Lung (tissue), 12 donors: ENCODE data around the gene THAP8. TPM values are rescaled to one million over a fixed set of nuclear protein-coding genes. Genes with fewer than 3 reads are reported as not detected.

Source experiments
- ATAC-seq: fragments of 200-7000 bp; cut with Tn5 transposase; one replicate; pipeline ENCODE4 v1.9.1; 2020; ENCODE audit warnings: moderate number of reproducible peaks; ENCODE audit not compliant: insufficient read depth, low FRiP score
- DNase-seq, 3 donors: peaks; one replicate each; pipeline ENCODE4 v3.0.0-alpha.2; 2013 to 2017
- H3K27ac ChIP-seq, 2 donors: one replicate each; pipeline ENCODE4 v1.5.1; 2013; ENCODE audit warnings: mild to moderate bottlenecking in 2 of 2, moderate library complexity in 2 of 2, control low read depth in 1 of 2, inconsistent platforms in 1 of 2, low read depth in 1 of 2, low read length in 1 of 2
- H3K27me3 ChIP-seq, 3 donors: one replicate each; pipeline ENCODE4 v1.5.1; 2013; ENCODE audit warnings: low read length in 2 of 3; ENCODE audit not compliant: control insufficient read depth in 3 of 3, insufficient read depth in 3 of 3
- H3K36me3 ChIP-seq, 4 donors: one replicate each; pipeline ENCODE4 v1.5.1; 2013; ENCODE audit warnings: low read length in 4 of 4, mild to moderate bottlenecking in 1 of 4, moderate library complexity in 1 of 4; ENCODE audit not compliant: control insufficient read depth in 4 of 4, insufficient read depth in 4 of 4
- H3K4me1 ChIP-seq, 5 donors: one replicate each; pipeline ENCODE4 v1.5.1; 2013; ENCODE audit warnings: low read length in 5 of 5, mild to moderate bottlenecking in 2 of 5, moderate library complexity in 1 of 5; ENCODE audit not compliant: control insufficient read depth in 5 of 5, insufficient read depth in 5 of 5
- H3K4me3 ChIP-seq: one replicate; pipeline ENCODE4 v1.5.1; 2013; ENCODE audit warnings: mild to moderate bottlenecking, control low read depth, moderate library complexity
- H3K9ac ChIP-seq, 2 donors: one replicate each; pipeline ENCODE4 v1.5.1; 2013; ENCODE audit warnings: low read length in 2 of 2, control low read depth in 1 of 2; ENCODE audit not compliant: insufficient read depth in 1 of 2
- H3K9me3 ChIP-seq, 4 donors: one replicate each; pipeline ENCODE4 v1.5.1; 2013; ENCODE audit warnings: low read length in 3 of 4, mild to moderate bottlenecking in 1 of 4, moderate library complexity in 1 of 4; ENCODE audit not compliant: control insufficient read depth in 4 of 4, insufficient read depth in 3 of 4
- WGBS, 2 donors: extraction: QIAGEN DNeasy Blood & Tissue Kit; methylation state at CpG; one replicate each; pipeline ENCODE4 v1.1.7; 2013; 5-methylcytosine and 5-hydroxymethylcytosine counted together
- polyA plus RNA-seq, 2 donors: library from polyadenylated mRNA; stranded (reverse); fragments of 200-250 nt; gene quantifications; one replicate each; pipeline ENCODE4 v1.2.1, GENCODE V29; 2013
- total RNA-seq, 2 donors: library from RNA; depleted of rRNA in 1 of 2; stranded (reverse); fragments of >200 nt in 1 of 2; gene quantifications; one replicate each; pipeline ENCODE4 v1.2.1, GENCODE V29; 2014 to 2021
- TF ChIP-seq, protein P1 (sequence below): IDR thresholded peaks from 2 replicates; pipeline ENCODE4 v1.5.1; 2012; ENCODE audit warnings: mild to moderate bottlenecking; ENCODE audit errors: control extremely low read depth, extremely low read depth
- donor health status: control.
- donor health status: control.
- donor health status: Bipolar disorder and iron deficiency.
- donor health status: healthy.
- donor health status: DM: yes; HTN: yes; CAD: no.

Gene THAP8
- total and polyA plus RNA-seq, 4 donors, result 4.1 to 6.4 (median 5.5) TPM

DNA sequence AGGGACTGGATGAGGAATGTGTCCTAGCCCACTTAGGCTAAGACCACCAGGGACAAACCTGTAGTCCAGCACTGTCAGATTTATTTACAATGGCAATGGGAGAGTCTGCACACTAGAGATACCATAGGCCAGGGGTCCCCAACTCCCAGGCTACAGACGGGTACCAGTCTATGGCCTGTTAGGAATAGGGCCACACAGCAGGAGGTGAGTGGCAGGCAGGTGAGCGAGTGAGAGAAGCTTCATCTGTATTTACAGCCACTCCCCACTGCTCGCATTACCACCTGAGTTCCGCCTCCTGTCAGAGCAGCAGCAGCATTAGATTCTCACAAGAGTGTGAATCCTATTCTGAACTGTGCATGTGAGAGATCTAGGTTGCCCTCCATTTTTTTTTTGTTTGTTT, 2.4 kb downstream of the THAP8 start:
- no peaks in the 10 kb centered on the region for H3K36me3 ChIP-seq
- ATAC-seq (no peak), DNase-seq (no peak)
- H3K9me3 ChIP-seq, result no peaks in the 10 kb centered on the region
- TF ChIP-seq, protein P1, sequence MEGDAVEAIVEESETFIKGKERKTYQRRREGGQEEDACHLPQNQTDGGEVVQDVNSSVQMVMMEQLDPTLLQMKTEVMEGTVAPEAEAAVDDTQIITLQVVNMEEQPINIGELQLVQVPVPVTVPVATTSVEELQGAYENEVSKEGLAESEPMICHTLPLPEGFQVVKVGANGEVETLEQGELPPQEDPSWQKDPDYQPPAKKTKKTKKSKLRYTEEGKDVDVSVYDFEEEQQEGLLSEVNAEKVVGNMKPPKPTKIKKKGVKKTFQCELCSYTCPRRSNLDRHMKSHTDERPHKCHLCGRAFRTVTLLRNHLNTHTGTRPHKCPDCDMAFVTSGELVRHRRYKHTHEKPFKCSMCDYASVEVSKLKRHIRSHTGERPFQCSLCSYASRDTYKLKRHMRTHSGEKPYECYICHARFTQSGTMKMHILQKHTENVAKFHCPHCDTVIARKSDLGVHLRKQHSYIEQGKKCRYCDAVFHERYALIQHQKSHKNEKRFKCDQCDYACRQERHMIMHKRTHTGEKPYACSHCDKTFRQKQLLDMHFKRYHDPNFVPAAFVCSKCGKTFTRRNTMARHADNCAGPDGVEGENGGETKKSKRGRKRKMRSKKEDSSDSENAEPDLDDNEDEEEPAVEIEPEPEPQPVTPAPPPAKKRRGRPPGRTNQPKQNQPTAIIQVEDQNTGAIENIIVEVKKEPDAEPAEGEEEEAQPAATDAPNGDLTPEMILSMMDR, result no peak
- no peak overlapping the region for H3K27ac ChIP-seq
- no peak overlapping the region for H3K9ac ChIP-seq
- WGBS, 2 donors, result 95 to 99% methylated on average over 4 of the region's 4 CpGs
- H3K4me3 ChIP-seq, result no peak overlapping the region
- no peaks in the 10 kb centered on the region for H3K27me3 ChIP-seq
- H3K4me1 ChIP-seq, result peaks cover 0 to 13% (median 3%) of the 10 kb centered on the region in 5 donors

DNA sequence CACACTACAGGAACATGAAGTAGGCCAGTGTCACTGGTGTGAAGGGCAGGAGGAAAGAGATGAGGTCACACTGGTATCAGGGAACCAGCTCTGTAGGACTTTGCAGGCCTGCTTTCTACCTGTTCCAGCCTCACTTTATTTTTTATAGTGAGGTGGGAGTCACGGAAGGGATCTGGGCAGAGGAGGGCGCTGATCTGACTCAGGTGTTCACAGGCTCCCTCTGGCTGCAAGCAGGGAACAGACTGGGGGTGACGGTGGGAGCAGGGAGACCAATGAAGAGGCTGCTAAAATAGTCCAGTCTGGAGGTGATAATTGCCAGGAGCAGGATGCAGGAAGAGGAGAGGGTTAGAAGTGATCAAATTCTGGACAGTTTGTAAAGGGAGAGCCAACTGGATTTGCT, 2.8 kb downstream of the THAP8 start:
- Histone ChIP-seq H3K27ac (no peak overlapping the region), H3K4me1 (peaks cover 0 to 9% (median 3%) of the 10 kb centered on the region in 5 donors), H3K36me3 (no peaks in the 10 kb centered on the region), H3K4me3 (no peak overlapping the region), H3K9ac (no peak overlapping the region), H3K27me3 (no peaks in the 10 kb centered on the region), H3K9me3 (no peaks in the 10 kb centered on the region)
- DNase-seq (no peak), ATAC-seq (no peak)
- TF ChIP-seq, protein P1, result no peak
- WGBS, 2 donors, result 61 to 72% methylated on average over 3 of the region's 3 CpGs

DNA sequence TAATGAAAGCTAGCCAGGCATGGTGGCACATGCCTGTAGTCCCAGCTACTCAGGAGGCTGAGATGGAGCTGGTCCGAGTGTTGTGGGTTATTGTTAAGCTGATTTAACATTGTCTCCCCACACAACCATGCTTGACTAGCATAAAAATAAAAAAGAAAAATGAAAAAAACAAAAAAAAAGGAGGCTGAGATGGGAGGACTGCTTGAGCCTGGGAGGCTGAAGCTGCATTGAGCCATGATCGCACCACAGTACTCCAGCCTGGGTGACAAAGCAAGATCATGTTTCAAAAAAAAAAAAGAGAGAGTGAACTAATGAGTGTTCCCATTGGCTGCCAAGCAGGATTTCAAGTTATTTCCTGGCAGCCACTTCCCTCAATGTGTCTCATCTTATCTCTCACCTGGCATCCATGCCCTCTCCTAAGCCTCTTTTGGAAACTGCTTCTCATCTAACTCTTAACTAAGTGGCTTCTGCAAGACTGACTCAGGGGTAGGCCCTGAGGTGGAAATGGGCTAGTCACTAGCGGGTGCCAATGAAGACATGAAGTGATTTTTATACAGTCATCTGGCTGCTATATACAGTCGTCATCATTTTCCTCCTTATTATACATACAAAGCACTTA, 4.9 kb downstream of the THAP8 start:
- no peak for ATAC-seq
- TF ChIP-seq, protein P1, result no peak
- no peak overlapping the region for H3K9ac ChIP-seq
- no peak overlapping the region for H3K27ac ChIP-seq
- no peaks in the 10 kb centered on the region for H3K4me1 ChIP-seq
- no peaks in the 10 kb centered on the region for H3K9me3 ChIP-seq
- H3K4me3 ChIP-seq, result no peak overlapping the region
- no peaks in the 10 kb centered on the region for H3K36me3 ChIP-seq
- no peak for DNase-seq
- WGBS, 2 donors, result 93 to 95% methylated on average over 4 of the region's 4 CpGs
- H3K27me3 ChIP-seq, result no peaks in the 10 kb centered on the region

DNA sequence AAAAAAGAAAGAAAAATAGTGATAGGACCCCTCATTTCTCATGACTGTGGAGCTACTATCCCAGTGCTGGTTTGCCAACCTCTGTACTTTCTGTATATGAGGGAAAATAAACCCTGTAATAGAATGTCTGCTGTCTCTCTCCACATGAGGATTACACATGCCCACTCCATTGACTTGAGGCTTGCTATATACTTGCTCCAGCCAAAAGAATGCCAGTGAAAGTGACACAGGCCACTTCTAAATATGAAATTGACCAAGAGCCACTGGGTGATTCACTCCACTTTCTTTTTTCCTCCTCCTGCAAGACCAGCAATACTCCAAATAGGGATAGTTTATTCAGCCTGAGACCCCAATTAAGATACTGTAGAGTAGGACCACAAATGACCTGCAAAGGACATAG, 6.2 kb downstream of the THAP8 start:
- Histone ChIP-seq H3K27ac (no peak overlapping the region), H3K4me1 (no peaks in the 10 kb centered on the region), H3K9ac (no peak overlapping the region), H3K27me3 (no peaks in the 10 kb centered on the region), H3K36me3 (no peaks in the 10 kb centered on the region), H3K9me3 (no peaks in the 10 kb centered on the region), H3K4me3 (no peak overlapping the region)
- ATAC-seq (no peak), DNase-seq (no peak)
- TF ChIP-seq, protein P1, result no peak
